ENCODE measurements around the gene INAVA.

DNA sequence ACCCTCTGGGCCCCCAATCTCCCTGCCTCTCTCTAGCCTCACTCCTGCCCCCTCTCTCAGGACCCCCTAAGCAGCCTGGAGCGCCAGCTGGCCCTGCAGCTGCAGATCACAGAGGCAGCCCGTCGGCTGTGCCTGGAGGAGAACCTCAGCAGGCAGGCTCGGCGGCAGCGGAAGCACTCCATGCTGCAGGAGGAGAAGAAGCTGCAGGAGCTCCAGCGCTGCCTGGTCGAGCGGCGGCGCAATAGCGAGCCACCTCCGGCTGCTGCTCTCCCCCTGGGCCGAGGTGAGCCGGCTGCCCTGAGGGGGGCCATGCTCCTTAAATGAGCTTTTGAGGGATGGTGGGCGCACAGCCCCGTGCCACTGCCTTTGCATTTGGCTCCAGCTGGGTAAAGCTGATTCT is 6.2 kb downstream of the INAVA start:
- no peak for TF ChIP-seq EZH2 (IDR thresholded peaks at IDR 0.05; ENCODE audit: insufficient read depth, poor library complexity, severe bottlenecking)
- no peak for TF ChIP-seq EZH2phosphoT487 (IDR thresholded peaks at IDR 0.05; ENCODE audit: insufficient read depth, low read depth)
